GM06990 (cell line): ENCODE results near the gene MRPL20.

Source experiments
- DNase-seq: peaks from one replicate; pipeline ENCODE4 v3.0.0-alpha.2; 2011; ENCODE audit not compliant: insufficient read length; ENCODE audit errors: extremely low read depth
- H3K27me3 ChIP-seq: replicated peaks from 2 replicates; pipeline ENCODE4 v1.6.0; 2011; ENCODE audit warnings: low read length; ENCODE audit not compliant: control insufficient read depth, insufficient read depth
- H3K36me3 ChIP-seq: 2 replicates; pipeline ENCODE4 v1.5.1; 2011; ENCODE audit warnings: low read length; ENCODE audit not compliant: control insufficient read depth, insufficient read depth
- H3K4me3 ChIP-seq: replicated peaks from 2 replicates; pipeline ENCODE4 v1.5.1; 2011; ENCODE audit warnings: low read depth, mild to moderate bottlenecking, control low read depth, low read length
- CTCF ChIP-seq: IDR thresholded peaks from 2 replicates; pipeline ENCODE4 v1.5.1; 2011; ENCODE audit warnings: low read length, control low read depth, mild to moderate bottlenecking, inconsistent platforms; ENCODE audit not compliant: insufficient read depth, poor library complexity, severe bottlenecking

Gene MRPL20

GRCh38 chr1:1423245-1423597 is 16.1 kb upstream of the MRPL20 start:
- Histone ChIP-seq H3K36me3 (no peaks in the 10 kb centered on the region), H3K27me3 (no peaks in the 10 kb centered on the region), H3K4me3 (no peak overlapping the region)
- TF ChIP-seq CTCF = no peak
- DNase-seq = no peak

DNA sequence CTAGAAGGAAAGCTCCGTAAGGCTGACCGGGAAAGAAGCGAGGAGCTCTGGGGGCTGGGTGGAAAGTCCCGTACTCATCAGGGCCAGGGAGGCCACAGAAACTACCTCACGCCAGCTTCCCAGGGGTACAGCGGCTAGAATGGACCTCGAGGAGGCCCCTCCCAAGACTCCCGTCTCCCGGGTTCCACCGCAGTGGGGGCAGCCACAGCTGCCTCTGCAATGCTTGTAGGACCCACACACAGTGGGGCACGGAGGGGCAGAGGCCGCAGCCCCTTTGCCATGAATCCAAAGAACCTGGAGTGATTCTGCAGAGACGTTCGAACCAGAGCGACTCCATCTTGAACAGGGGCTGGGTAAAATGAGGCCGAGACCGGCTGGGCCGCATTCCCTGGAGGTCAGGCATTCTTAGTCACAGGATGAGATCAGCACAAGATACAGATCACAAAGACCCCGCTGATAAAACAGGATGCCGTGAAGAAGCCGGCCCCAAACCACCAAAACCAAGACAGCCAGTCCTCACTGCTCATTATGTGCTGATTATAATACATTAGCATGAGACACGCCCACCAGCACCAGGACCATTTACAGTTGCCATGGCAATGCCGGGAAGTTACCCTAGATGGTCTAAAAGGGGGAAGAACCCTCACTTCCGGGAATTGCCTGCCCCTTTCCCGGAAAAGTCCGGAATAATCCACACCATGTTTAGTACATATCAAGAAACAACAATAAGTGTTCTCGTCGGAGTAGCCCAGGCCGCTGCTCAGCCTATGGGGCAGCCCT is 15.6 kb upstream of the MRPL20 start:
- Histone ChIP-seq H3K4me3 (no peak overlapping the region), H3K27me3 (no peaks in the 10 kb centered on the region), H3K36me3 (no peaks in the 10 kb centered on the region)
- TF ChIP-seq CTCF = no peak
- no peak for DNase-seq

DNA sequence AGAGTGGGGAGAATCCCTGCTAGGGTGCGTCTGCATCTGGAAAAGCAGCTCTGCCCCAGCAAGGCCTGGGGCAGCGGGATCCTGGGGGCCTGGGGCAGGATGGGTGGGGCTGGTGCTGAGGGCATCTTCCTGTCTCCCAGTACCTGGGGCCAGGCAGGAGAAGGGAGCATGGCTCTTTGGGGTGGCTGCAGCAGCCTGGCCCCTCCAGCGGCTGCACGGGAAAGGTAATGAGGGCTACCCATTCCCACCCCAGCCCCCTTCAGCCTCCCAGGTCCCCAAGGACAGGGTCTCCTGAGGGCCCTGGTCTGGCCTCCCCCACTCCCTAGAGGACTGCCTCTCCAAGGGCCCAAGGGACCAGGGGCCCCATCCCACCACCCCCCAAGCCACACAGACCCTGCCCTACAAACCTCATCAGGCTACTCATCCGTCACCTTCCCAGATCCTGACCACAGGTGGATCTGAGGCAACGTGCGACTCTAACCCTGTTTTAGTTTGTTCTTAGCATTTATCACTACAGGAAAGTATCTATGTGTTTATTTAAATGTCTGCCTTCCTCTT is 14.9 kb upstream of the MRPL20 start:
- no peaks in the 10 kb centered on the region for H3K27me3 ChIP-seq
- no peak overlapping the region for H3K4me3 ChIP-seq
- H3K36me3 ChIP-seq = no peaks in the 10 kb centered on the region
- no peak for TF ChIP-seq CTCF
- DNase-seq = no peak

GRCh38 chr1:1421147-1421906 is 14.2 kb upstream of the MRPL20 start, which contains the start of gene ANKRD65:
ANKRD65 (minus strand) TSS chr1:1421276; CDS start chr1:1421005, 271 bp downstream.
- no peaks in the 10 kb centered on the region for H3K36me3 ChIP-seq
- no peak for DNase-seq
- no peak for TF ChIP-seq CTCF
- no peaks in the 10 kb centered on the region for H3K27me3 ChIP-seq
- H3K4me3 ChIP-seq = no peak within 1 kb of the TSS

DNA sequence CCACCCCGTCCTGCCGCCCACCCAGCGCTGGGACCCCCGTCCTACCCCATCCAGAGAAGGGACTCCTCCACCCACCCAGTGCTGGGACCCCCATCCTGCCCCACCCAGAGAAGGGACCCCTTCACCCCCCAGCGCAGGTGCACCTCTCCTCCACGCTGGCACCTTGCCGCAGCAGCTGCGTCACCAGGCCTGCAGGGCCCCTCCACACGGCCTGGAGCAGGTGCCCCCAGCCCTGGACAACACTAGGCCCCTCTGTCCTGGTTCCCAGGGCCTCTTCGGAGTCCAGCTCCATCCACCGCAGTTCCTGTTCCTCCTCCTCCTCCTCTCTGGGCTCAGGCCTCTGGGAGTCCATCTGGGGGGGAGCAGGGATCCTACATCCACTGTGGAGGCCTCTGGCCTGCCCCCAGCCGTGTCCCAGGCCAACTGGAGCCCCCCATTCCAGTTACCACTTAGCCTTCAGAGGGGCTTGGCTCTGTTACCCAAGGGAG is 13.6 kb upstream of the MRPL20 start:
- H3K27me3 ChIP-seq = no peaks in the 10 kb centered on the region
- no peak for DNase-seq
- TF ChIP-seq CTCF = no peak
- no peaks in the 10 kb centered on the region for H3K36me3 ChIP-seq
- H3K4me3 ChIP-seq = no peak overlapping the region
